ENCODE results near the gene GRIK4. TPM values are rescaled to one million over a fixed set of nuclear protein-coding genes. Genes with fewer than 3 reads are reported as not detected.
"Not testable (repeated sequence)": the region's sequence is repeated elsewhere in the genome, so short reads cannot be mapped to it uniquely, and the experiment has no call there.

The GRIK4 gene
- total RNA-seq, 1 experiment from 2014 or later, result not detected

- Histone ChIP-seq H3K4me1 (ENCODE audit: low read length) (no peaks in the 10 kb centered on the region), H3K9me3 (ENCODE audit: low read length) (no peaks in the 10 kb centered on the region), H3K27ac (ENCODE audit: low read length) (no peak overlapping the region), H3K79me2 (ENCODE audit: low read length) (no peaks in the 10 kb centered on the region), H3K4me2 (ENCODE audit: low read depth, low read length, poor library complexity, severe bottlenecking) (no peak overlapping the region), H3K9me2 (replicated peaks; ENCODE audit: insufficient read depth, low read length) (no peaks in the 10 kb centered on the region), H4K20me1 (ENCODE audit: insufficient read depth, low read depth, low read length) (no peaks in the 10 kb centered on the region), H2AFZ (ENCODE audit: low read length) (no peak overlapping the region), H3K4me3 (ENCODE audit: low read length) (no peak overlapping the region), H3K36me3 (ENCODE audit: insufficient read depth, low read length) (no peaks in the 10 kb centered on the region), H3K9ac (ENCODE audit: low read length) (no peak overlapping the region), H3K27me3 (ENCODE audit: low read length) (no peaks in the 10 kb centered on the region)
- DNase-seq, result no peak
These were observed 274.7 kb downstream of the GRIK4 start for GRCh38 chr11:120786206-120786735.

DNA sequence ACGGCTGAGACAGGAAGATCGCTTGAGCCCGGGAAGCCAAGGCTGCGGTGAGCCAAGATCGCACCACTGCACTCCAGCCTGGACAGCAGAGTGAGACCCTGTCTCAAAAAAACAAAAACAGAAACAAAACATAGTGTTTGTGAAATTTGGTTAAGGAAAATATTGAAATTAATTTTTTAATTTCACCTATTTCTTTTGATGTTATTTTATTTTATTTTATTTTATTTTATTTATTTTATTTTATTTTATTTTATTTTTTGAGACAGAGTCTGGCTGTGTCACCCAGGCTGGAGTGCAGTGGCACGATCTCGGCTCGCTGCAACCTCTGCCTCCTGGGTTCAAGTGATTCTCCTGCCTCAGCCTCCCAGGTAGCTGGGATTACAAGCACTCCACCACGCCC, 275.7 kb downstream of the GRIK4 start:
- not testable (repeated sequence) for H3K27me3 ChIP-seq (ENCODE audit: low read length); H3K9me2 ChIP-seq (replicated peaks; ENCODE audit: insufficient read depth, low read length); DNase-seq; H4K20me1 ChIP-seq (ENCODE audit: insufficient read depth, low read depth, low read length); H3K9me3 ChIP-seq (ENCODE audit: low read length); H3K9ac ChIP-seq (ENCODE audit: low read length); H3K4me2 ChIP-seq (ENCODE audit: low read depth, low read length, poor library complexity, severe bottlenecking); H3K36me3 ChIP-seq (ENCODE audit: insufficient read depth, low read length); H3K4me3 ChIP-seq (ENCODE audit: low read length); H3K79me2 ChIP-seq (ENCODE audit: low read length); H3K4me1 ChIP-seq (ENCODE audit: low read length); H3K27ac ChIP-seq (ENCODE audit: low read length); H2AFZ ChIP-seq (ENCODE audit: low read length)

DNA sequence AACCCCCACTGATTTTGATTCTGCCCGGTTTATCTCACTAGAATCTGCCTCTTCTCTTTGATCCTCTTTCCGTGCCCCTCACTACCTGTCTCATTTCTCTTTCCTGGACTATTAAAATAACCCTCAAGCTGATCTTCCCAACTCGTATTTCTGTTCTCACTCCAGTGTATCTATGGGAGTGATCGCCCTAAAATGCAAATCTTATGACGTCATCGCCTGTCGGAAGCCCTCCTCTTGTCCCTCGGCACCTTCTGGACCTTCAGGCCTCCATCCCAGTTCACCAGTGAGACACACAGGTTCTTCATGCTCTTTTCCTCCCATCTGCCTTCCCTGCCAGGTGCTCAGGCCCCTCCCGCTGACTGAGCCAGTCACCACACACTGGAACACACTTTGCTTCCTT, 277.8 kb downstream of the GRIK4 start:
- Histone ChIP-seq H2AFZ (ENCODE audit: low read length) (no peak overlapping the region), H3K36me3 (ENCODE audit: insufficient read depth, low read length) (no peaks in the 10 kb centered on the region), H4K20me1 (ENCODE audit: insufficient read depth, low read depth, low read length) (no peaks in the 10 kb centered on the region)

DNA sequence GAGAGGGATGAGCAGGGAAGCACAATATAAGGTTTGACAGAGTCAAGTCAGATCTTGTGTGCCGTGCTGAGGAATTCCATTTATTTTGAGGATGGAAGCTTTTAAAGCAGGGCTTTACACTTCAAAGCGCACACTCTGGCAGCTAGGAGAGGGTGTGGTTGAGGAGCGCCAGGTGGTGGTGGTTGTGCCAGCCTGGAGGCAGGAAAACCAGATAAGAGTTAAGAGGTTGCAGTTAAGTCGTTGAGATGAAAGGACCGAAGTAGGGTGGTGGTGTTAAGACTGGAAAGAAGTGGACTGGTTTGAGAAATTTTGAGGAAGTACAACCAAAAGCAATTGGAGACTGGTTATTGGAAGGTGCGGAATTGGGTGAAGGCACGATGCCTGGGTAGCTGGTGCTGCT, 280.8 kb downstream of the GRIK4 start:
- no peak overlapping the region for H3K27ac ChIP-seq (ENCODE audit: low read length)
- H3K79me2 ChIP-seq (ENCODE audit: low read length), result no peaks in the 10 kb centered on the region
- no peak overlapping the region for H3K4me3 ChIP-seq (ENCODE audit: low read length)
- H2AFZ ChIP-seq (ENCODE audit: low read length), result no peak overlapping the region
- no peaks in the 10 kb centered on the region for H3K4me1 ChIP-seq (ENCODE audit: low read length)
- H3K36me3 ChIP-seq (ENCODE audit: insufficient read depth, low read length), result no peaks in the 10 kb centered on the region
- no peak overlapping the region for H3K4me2 ChIP-seq (ENCODE audit: low read depth, low read length, poor library complexity, severe bottlenecking)
- H3K27me3 ChIP-seq (ENCODE audit: low read length), result no peaks in the 10 kb centered on the region
- no peaks in the 10 kb centered on the region for H4K20me1 ChIP-seq (ENCODE audit: insufficient read depth, low read depth, low read length)
- no peak overlapping the region for H3K9ac ChIP-seq (ENCODE audit: low read length)
- no peak for DNase-seq
- H3K9me2 ChIP-seq (replicated peaks; ENCODE audit: insufficient read depth, low read length), result no peaks in the 10 kb centered on the region
- H3K9me3 ChIP-seq (ENCODE audit: low read length), result no peaks in the 10 kb centered on the region

More for the DNA sequence above, 277.8 kb downstream of the GRIK4 start:
- no peaks in the 10 kb centered on the region for H3K9me2 ChIP-seq (replicated peaks; ENCODE audit: insufficient read depth, low read length)
- H3K27me3 ChIP-seq (ENCODE audit: low read length), result no peaks in the 10 kb centered on the region
- no peaks in the 10 kb centered on the region for H3K79me2 ChIP-seq (ENCODE audit: low read length)
- no peak for DNase-seq
- H3K4me1 ChIP-seq (ENCODE audit: low read length), result no peaks in the 10 kb centered on the region
- no peak overlapping the region for H3K9ac ChIP-seq (ENCODE audit: low read length)
- no peak overlapping the region for H3K4me3 ChIP-seq (ENCODE audit: low read length)
- H3K9me3 ChIP-seq (ENCODE audit: low read length), result no peaks in the 10 kb centered on the region
- H3K27ac ChIP-seq (ENCODE audit: low read length), result no peak overlapping the region
- no peak overlapping the region for H3K4me2 ChIP-seq (ENCODE audit: low read depth, low read length, poor library complexity, severe bottlenecking)

- no peaks in the 10 kb centered on the region for H3K9me3 ChIP-seq (ENCODE audit: low read length)
- no peaks in the 10 kb centered on the region for H3K79me2 ChIP-seq (ENCODE audit: low read length)
- H3K4me1 ChIP-seq (ENCODE audit: low read length), result no peaks in the 10 kb centered on the region
- no peaks in the 10 kb centered on the region for H3K27me3 ChIP-seq (ENCODE audit: low read length)
- no peak overlapping the region for H2AFZ ChIP-seq (ENCODE audit: low read length)
- no peak overlapping the region for H3K4me3 ChIP-seq (ENCODE audit: low read length)
- H3K36me3 ChIP-seq (ENCODE audit: insufficient read depth, low read length), result no peaks in the 10 kb centered on the region
- no peak overlapping the region for H3K4me2 ChIP-seq (ENCODE audit: low read depth, low read length, poor library complexity, severe bottlenecking)
- H3K27ac ChIP-seq (ENCODE audit: low read length), result no peak overlapping the region
- no peaks in the 10 kb centered on the region for H4K20me1 ChIP-seq (ENCODE audit: insufficient read depth, low read depth, low read length)
- no peaks in the 10 kb centered on the region for H3K9me2 ChIP-seq (replicated peaks; ENCODE audit: insufficient read depth, low read length)
- H3K9ac ChIP-seq (ENCODE audit: low read length), result no peak overlapping the region
- DNase-seq, result no peak
These were observed 281.6 kb downstream of the GRIK4 start for GRCh38 chr11:120793150-120793549.

DNA sequence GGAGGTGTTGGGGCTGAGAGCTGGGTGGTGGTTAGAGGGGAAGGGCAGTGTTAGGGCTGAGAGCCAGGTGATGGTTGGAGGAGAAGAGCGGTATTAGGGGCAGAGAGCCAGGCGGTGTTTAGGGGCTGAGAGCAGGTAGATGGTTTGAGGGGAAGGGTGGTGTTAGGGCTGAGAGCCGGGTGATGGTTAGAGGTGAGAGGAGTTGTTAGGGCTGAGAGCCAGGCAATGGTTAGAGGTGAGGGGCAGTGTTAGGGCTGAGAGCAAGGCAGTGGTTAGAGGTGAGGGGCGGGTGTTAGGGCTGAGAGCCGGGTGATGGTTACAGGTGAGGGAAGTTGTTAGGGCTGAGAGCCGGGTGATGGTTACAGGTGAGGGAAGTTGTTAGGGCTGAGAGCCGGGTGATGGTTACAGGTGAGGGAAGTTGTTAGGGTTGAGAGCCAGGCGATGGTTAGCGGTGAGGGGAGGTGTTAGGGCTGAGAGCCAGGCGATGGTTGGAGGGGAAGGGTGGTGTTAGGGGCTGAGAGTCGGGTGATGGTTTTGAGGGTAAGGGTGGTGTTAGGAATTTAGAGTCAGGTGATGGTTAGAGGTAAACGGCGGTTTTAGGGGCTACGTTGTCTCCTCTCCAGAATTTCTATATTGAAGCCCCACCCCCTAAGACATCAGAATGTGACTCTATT, 282.4 kb downstream of the GRIK4 start:
- H4K20me1 ChIP-seq (ENCODE audit: insufficient read depth, low read depth, low read length), result no peaks in the 10 kb centered on the region
- no peaks in the 10 kb centered on the region for H3K27me3 ChIP-seq (ENCODE audit: low read length)
- H3K79me2 ChIP-seq (ENCODE audit: low read length), result no peaks in the 10 kb centered on the region
- no peak overlapping the region for H3K4me2 ChIP-seq (ENCODE audit: low read depth, low read length, poor library complexity, severe bottlenecking)
- no peaks in the 10 kb centered on the region for H3K4me1 ChIP-seq (ENCODE audit: low read length)
- no peak overlapping the region for H3K9ac ChIP-seq (ENCODE audit: low read length)
- H3K36me3 ChIP-seq (ENCODE audit: insufficient read depth, low read length), result no peaks in the 10 kb centered on the region
- no peaks in the 10 kb centered on the region for H3K9me3 ChIP-seq (ENCODE audit: low read length)
- no peak overlapping the region for H3K4me3 ChIP-seq (ENCODE audit: low read length)
- no peak for DNase-seq
- no peak overlapping the region for H3K27ac ChIP-seq (ENCODE audit: low read length)
- no peak overlapping the region for H2AFZ ChIP-seq (ENCODE audit: low read length)
- H3K9me2 ChIP-seq (replicated peaks; ENCODE audit: insufficient read depth, low read length), result no peaks in the 10 kb centered on the region

GRCh38 chr11:120794748-120795147, 283.2 kb downstream of the GRIK4 start:
- Histone ChIP-seq H3K9ac (ENCODE audit: low read length) (no peak overlapping the region), H3K4me2 (ENCODE audit: low read depth, low read length, poor library complexity, severe bottlenecking) (no peak overlapping the region), H2AFZ (ENCODE audit: low read length) (no peak overlapping the region), H3K27me3 (ENCODE audit: low read length) (no peaks in the 10 kb centered on the region), H3K4me3 (ENCODE audit: low read length) (no peak overlapping the region), H3K36me3 (ENCODE audit: insufficient read depth, low read length) (no peaks in the 10 kb centered on the region), H3K79me2 (ENCODE audit: low read length) (no peaks in the 10 kb centered on the region), H4K20me1 (ENCODE audit: insufficient read depth, low read depth, low read length) (no peaks in the 10 kb centered on the region), H3K9me2 (replicated peaks; ENCODE audit: insufficient read depth, low read length) (no peaks in the 10 kb centered on the region), H3K9me3 (ENCODE audit: low read length) (no peaks in the 10 kb centered on the region), H3K4me1 (ENCODE audit: low read length) (no peaks in the 10 kb centered on the region), H3K27ac (ENCODE audit: low read length) (no peak overlapping the region)
- DNase-seq, result no peak

DNA sequence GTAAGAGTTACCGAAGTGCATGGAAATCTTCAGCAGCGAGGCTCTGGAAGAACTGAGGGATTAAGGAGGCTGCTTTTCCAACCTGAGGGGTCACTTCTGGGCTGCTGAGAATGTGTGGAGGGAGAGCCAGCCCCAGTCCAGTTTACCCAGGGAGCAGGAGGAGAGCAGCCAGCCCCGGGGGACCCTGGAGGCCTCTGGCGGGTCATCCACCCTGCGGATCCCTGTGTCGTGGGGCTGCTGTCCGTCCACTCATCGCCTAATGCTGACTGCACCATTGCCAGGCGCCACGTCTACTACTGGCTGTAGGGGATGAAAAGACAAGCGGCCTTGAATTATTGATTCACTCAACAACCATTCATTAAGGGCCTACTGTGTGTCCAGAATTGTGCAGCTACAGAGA, 283.6 kb downstream of the GRIK4 start:
- H3K4me3 ChIP-seq (ENCODE audit: low read length), result no peak overlapping the region

More for the DNA sequence above, 283.6 kb downstream of the GRIK4 start:
- Histone ChIP-seq H3K79me2 (ENCODE audit: low read length) (no peaks in the 10 kb centered on the region), H3K4me2 (ENCODE audit: low read depth, low read length, poor library complexity, severe bottlenecking) (no peak overlapping the region), H3K9me3 (ENCODE audit: low read length) (no peaks in the 10 kb centered on the region), H3K27me3 (ENCODE audit: low read length) (no peaks in the 10 kb centered on the region), H2AFZ (ENCODE audit: low read length) (no peak overlapping the region), H3K9ac (ENCODE audit: low read length) (no peak overlapping the region), H4K20me1 (ENCODE audit: insufficient read depth, low read depth, low read length) (no peaks in the 10 kb centered on the region), H3K4me1 (ENCODE audit: low read length) (no peaks in the 10 kb centered on the region), H3K36me3 (ENCODE audit: insufficient read depth, low read length) (no peaks in the 10 kb centered on the region), H3K9me2 (replicated peaks; ENCODE audit: insufficient read depth, low read length) (no peaks in the 10 kb centered on the region), H3K27ac (ENCODE audit: low read length) (no peak overlapping the region)
- DNase-seq, result no peak

Data from Karpas-422 (cell line).